H9 (cell line): Measurements from ENCODE around the gene ST6GALNAC5. TPM values are rescaled to one million over a fixed set of nuclear protein-coding genes. Genes with fewer than 3 reads are reported as not detected.

Source experiments
- DNase-seq: peaks from one replicate; pipeline ENCODE4 v3.0.0-alpha.2; 2017
- H2AFZ ChIP-seq: one replicate; pipeline ENCODE4 v1.6.1; 2013; ENCODE audit warnings: mild to moderate bottlenecking, low read length, control low read depth, moderate library complexity
- H2AK5ac ChIP-seq: 2 replicates; pipeline ENCODE4 v1.6.1; 2013; ENCODE audit warnings: low read length, control low read depth, mixed read lengths; ENCODE audit not compliant: insufficient read length
- H2BK120ac ChIP-seq: one replicate; pipeline ENCODE4 v1.6.1; 2013; ENCODE audit warnings: low read depth, mild to moderate bottlenecking, low read length, control low read depth, inconsistent platforms; ENCODE audit not compliant: poor library complexity, severe bottlenecking
- H2BK12ac ChIP-seq: 2 replicates; pipeline ENCODE4 v1.6.1; 2013; ENCODE audit warnings: low read length, control low read depth, mixed read lengths, low read depth; ENCODE audit not compliant: insufficient read length
- H2BK15ac ChIP-seq: 2 replicates; pipeline ENCODE4 v1.6.1; 2013; ENCODE audit warnings: low read depth, low read length, control low read depth
- H2BK20ac ChIP-seq: one replicate; pipeline ENCODE4 v1.6.1; 2013; ENCODE audit warnings: low read depth, mild to moderate bottlenecking, low read length, control low read depth, inconsistent platforms; ENCODE audit not compliant: poor library complexity, severe bottlenecking
- H2BK5ac ChIP-seq: 2 replicates; pipeline ENCODE4 v1.6.1; 2013; ENCODE audit warnings: low read length, control low read depth, mixed read lengths; ENCODE audit not compliant: insufficient read length
- H3K14ac ChIP-seq: 2 replicates; pipeline ENCODE4 v1.6.1; 2013; ENCODE audit warnings: low read length, control low read depth; ENCODE audit not compliant: insufficient read depth
- H3K18ac ChIP-seq: 2 replicates; pipeline ENCODE4 v1.6.1; 2013; ENCODE audit warnings: low read depth, mild to moderate bottlenecking, mixed read lengths, low read length, control low read depth; ENCODE audit not compliant: insufficient read length
- H3K23ac ChIP-seq: 2 replicates; pipeline ENCODE4 v1.6.1; 2013; ENCODE audit warnings: low read length, control low read depth, mixed read lengths, low read depth; ENCODE audit not compliant: insufficient read length
- H3K23me2 ChIP-seq: 2 replicates; pipeline ENCODE4 v1.6.1; 2013; ENCODE audit warnings: low read depth, mild to moderate bottlenecking, mixed read lengths, low read length, control low read depth; ENCODE audit not compliant: insufficient read length, poor library complexity, severe bottlenecking
- H3K27ac ChIP-seq: 2 replicates; pipeline ENCODE4 v1.5.1; 2013; ENCODE audit warnings: low read length, control low read depth, mixed read lengths, low read depth; ENCODE audit not compliant: insufficient read length
- H3K27me3 ChIP-seq: 2 replicates; pipeline ENCODE4 v1.6.1; 2013; ENCODE audit warnings: low read length, control low read depth, inconsistent platforms; ENCODE audit not compliant: insufficient read depth
- H3K4ac ChIP-seq: 2 replicates; pipeline ENCODE4 v1.6.1; 2013; ENCODE audit warnings: low read depth, mild to moderate bottlenecking, control low read depth, inconsistent platforms, low read length, moderate library complexity
- H3K4me1 ChIP-seq: 2 replicates; pipeline ENCODE4 v1.6.1; 2013; ENCODE audit warnings: low read length, control low read depth, inconsistent platforms; ENCODE audit not compliant: insufficient read depth
- H3K4me2 ChIP-seq: 2 replicates; pipeline ENCODE4 v1.6.1; 2013; ENCODE audit warnings: low read length, control low read depth, mixed read lengths; ENCODE audit not compliant: insufficient read length, insufficient read depth
- H3K56ac ChIP-seq: 2 replicates; pipeline ENCODE4 v1.6.1; 2013; ENCODE audit warnings: low read depth, mild to moderate bottlenecking, mixed read lengths, low read length, control low read depth; ENCODE audit not compliant: insufficient read length
- H3K79me1 ChIP-seq: 2 replicates; pipeline ENCODE4 v1.6.1; 2013; ENCODE audit warnings: low read depth, mild to moderate bottlenecking, moderate library complexity, low read length, control low read depth, inconsistent platforms; ENCODE audit not compliant: insufficient read depth, poor library complexity, severe bottlenecking
- H3K79me2 ChIP-seq: 2 replicates; pipeline ENCODE4 v1.6.1; 2013; ENCODE audit warnings: low read length, control low read depth, inconsistent platforms; ENCODE audit not compliant: insufficient read depth
- H3K9ac ChIP-seq: 2 replicates; pipeline ENCODE4 v1.6.1; 2013; ENCODE audit warnings: low read length, control low read depth, mixed read lengths; ENCODE audit not compliant: insufficient read length; ENCODE audit errors: extremely low read depth
- H3K9me3 ChIP-seq: one replicate; pipeline ENCODE4 v1.6.1; 2013; ENCODE audit warnings: low read depth, low read length, inconsistent platforms; ENCODE audit not compliant: control insufficient read depth
- H3T11ph ChIP-seq: one replicate; pipeline ENCODE4 v1.6.1; 2013; ENCODE audit warnings: mild to moderate bottlenecking, low read length, control low read depth, inconsistent platforms
- H4K20me1 ChIP-seq: one replicate; pipeline ENCODE4 v1.6.1; 2013; ENCODE audit not compliant: control insufficient read depth, insufficient read length, insufficient read depth
- H4K5ac ChIP-seq: 2 replicates; pipeline ENCODE4 v1.6.1; 2013; ENCODE audit warnings: low read depth, mild to moderate bottlenecking, mixed read lengths, low read length, control low read depth; ENCODE audit not compliant: insufficient read length
- H4K8ac ChIP-seq: replicated peaks from 2 replicates; pipeline ENCODE4 v1.6.1; 2013; ENCODE audit warnings: low read length, control low read depth, mixed read lengths, low read depth; ENCODE audit not compliant: insufficient read length
- H4K91ac ChIP-seq: 2 replicates; pipeline ENCODE4 v1.6.1; 2013; ENCODE audit warnings: low read depth, mild to moderate bottlenecking, moderate library complexity, mixed read lengths, low read length, control low read depth; ENCODE audit not compliant: insufficient read length
- H3K27ac Mint-ChIP-seq, 3 experiments: 2 replicates in 2 of 3; 3 replicates in 1 of 3; pipeline ENCODE4 v1.8.0; 2020 to 2021; ENCODE audit warnings: mixed read lengths in 3 of 3, mild to moderate bottlenecking in 1 of 3, moderate library complexity in 1 of 3
- H3K27me3 Mint-ChIP-seq: 2 replicates; pipeline ENCODE4 v1.8.0; 2021; ENCODE audit warnings: low read depth, mild to moderate bottlenecking, moderate library complexity, mixed read lengths
- H3K36me3 Mint-ChIP-seq, 3 experiments: 2 replicates in 2 of 3; 3 replicates in 1 of 3; pipeline ENCODE4 v1.8.0; 2020 to 2021; ENCODE audit warnings: low read depth in 3 of 3, mixed read lengths in 3 of 3; ENCODE audit not compliant: insufficient read depth in 1 of 3
- H3K4me1 Mint-ChIP-seq, 2 experiments: 2 replicates each; pipeline ENCODE4 v1.8.0; 2020; ENCODE audit warnings: mixed read lengths in 2 of 2
- H3K4me3 Mint-ChIP-seq, 2 experiments: 2 replicates in 1 of 2; 3 replicates in 1 of 2; pipeline ENCODE4 v1.8.0; 2020 to 2021; ENCODE audit warnings: mild to moderate bottlenecking in 2 of 2, mixed read lengths in 2 of 2, moderate library complexity in 1 of 2
- H3K9me3 Mint-ChIP-seq, 2 experiments: 2 replicates in 1 of 2; 3 replicates in 1 of 2; pipeline ENCODE4 v1.8.0; 2020; ENCODE audit warnings: mild to moderate bottlenecking in 2 of 2, mixed read lengths in 2 of 2, moderate library complexity in 1 of 2
- WGBS: extraction: QIAGEN DNeasy Blood & Tissue Kit; methylation state at CpG from one replicate; pipeline ENCODE4 v1.1.7; 2013; ENCODE audit warnings: missing lambda C conversion rate, low lambda C conversion rate, mixed read lengths; ENCODE audit not compliant: insufficient read length; ENCODE audit errors: extremely low coverage; 5-methylcytosine and 5-hydroxymethylcytosine counted together
- total RNA-seq: library from RNA; stranded (reverse); gene quantifications from 2 replicates; pipeline ENCODE4 v1.2.1, GENCODE V29; 2021
- TF ChIP-seq, protein P1 (sequence below): fragments of 200-600 bp; sonication (generic); conservative IDR thresholded peaks from 3 replicates; pipeline ENCODE4 v1.8.0; 2021; ENCODE audit warnings: antibody characterized with exemption, mild to moderate bottlenecking

The ST6GALNAC5 gene
- total RNA-seq, 1 experiment from 2014 or later: 3.3 TPM

DNA sequence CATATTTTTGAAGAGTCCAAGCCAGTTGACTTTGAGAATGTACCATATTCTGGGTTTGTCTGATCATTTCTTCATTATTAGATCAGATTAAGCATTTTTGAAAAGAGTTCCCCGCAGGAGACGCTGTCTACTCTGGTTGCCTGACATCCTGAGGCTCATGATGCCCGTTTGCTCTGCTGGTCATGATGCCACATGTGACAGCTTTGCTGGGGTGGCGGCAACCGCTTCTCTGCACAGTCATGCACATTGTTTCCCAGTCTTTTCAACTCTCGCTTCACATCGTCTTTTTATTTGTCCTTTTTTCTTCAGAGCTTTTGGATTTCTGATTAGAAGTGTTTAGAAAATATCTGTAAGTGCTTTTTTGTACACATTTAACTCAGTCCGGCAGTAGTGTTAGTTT is 90.7 kb downstream of the ST6GALNAC5 start:
- no peaks in the 10 kb centered on the region for H4K20me1 ChIP-seq
- no peak overlapping the region for H2BK20ac ChIP-seq
- H3K9me3 ChIP-seq: no peaks in the 10 kb centered on the region
- Mint-ChIP-seq H3K9me3 (no peaks in the 10 kb centered on the region), H3K36me3 (peaks cover 0 to 3% (median 0%) of the 10 kb centered on the region in 3 experiments; a peak in 3 of 7 replicates), H3K27ac (peak overlapping the region in 1 of 3 experiments; percentile 28; a peak in 1 of 7 replicates), H3K4me1 (peaks cover 27 to 32% of the 10 kb centered on the region in 2 experiments), H3K4me3 (no peak overlapping the region), H3K27me3 (no peaks in the 10 kb centered on the region)
- H3K18ac ChIP-seq: no peak overlapping the region
- no peak overlapping the region for H4K5ac ChIP-seq
- H3K4me2 ChIP-seq: no peak overlapping the region
- H3K56ac ChIP-seq: no peak overlapping the region
- H2AFZ ChIP-seq: no peak overlapping the region
- no peak overlapping the region for H2AK5ac ChIP-seq
- no peaks in the 10 kb centered on the region for H3K79me1 ChIP-seq
- no peak overlapping the region for H3T11ph ChIP-seq
- H4K91ac ChIP-seq: no peak overlapping the region
- DNase-seq: no peak
- H3K23me2 ChIP-seq: no peaks in the 10 kb centered on the region
- no peak overlapping the region for H3K14ac ChIP-seq
- H3K23ac ChIP-seq: no peak overlapping the region
- H3K4me1 ChIP-seq: peaks cover 2% of the 10 kb centered on the region; the same call in 1 of the 2 replicates
- no peak overlapping the region for H4K8ac ChIP-seq
- H3K79me2 ChIP-seq: no peaks in the 10 kb centered on the region
- H3K27me3 ChIP-seq: no peaks in the 10 kb centered on the region
- H2BK120ac ChIP-seq: no peak overlapping the region
- no CpG with 5 or more reads among the region's 8 CpGs for WGBS
- TF ChIP-seq, protein P1, sequence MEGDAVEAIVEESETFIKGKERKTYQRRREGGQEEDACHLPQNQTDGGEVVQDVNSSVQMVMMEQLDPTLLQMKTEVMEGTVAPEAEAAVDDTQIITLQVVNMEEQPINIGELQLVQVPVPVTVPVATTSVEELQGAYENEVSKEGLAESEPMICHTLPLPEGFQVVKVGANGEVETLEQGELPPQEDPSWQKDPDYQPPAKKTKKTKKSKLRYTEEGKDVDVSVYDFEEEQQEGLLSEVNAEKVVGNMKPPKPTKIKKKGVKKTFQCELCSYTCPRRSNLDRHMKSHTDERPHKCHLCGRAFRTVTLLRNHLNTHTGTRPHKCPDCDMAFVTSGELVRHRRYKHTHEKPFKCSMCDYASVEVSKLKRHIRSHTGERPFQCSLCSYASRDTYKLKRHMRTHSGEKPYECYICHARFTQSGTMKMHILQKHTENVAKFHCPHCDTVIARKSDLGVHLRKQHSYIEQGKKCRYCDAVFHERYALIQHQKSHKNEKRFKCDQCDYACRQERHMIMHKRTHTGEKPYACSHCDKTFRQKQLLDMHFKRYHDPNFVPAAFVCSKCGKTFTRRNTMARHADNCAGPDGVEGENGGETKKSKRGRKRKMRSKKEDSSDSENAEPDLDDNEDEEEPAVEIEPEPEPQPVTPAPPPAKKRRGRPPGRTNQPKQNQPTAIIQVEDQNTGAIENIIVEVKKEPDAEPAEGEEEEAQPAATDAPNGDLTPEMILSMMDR: no peak
- H2BK12ac ChIP-seq: no peak overlapping the region
- no peak overlapping the region for H3K27ac ChIP-seq
- no peak overlapping the region for H3K4ac ChIP-seq
- no peak overlapping the region for H3K9ac ChIP-seq
- no peak overlapping the region for H2BK5ac ChIP-seq
- no peak overlapping the region for H2BK15ac ChIP-seq
